Endothelial cell of umbilical vein (primary cell): Measurements from ENCODE around the gene BRWD1. TPM values are rescaled to one million over a fixed set of nuclear protein-coding genes. Genes with fewer than 3 reads are reported as not detected.

ENCODE experiments used
- BruUV-seq: library from RNA; stranded (reverse); fragments of 400-500 nt; replicated peaks from 2 replicates; lab custom pipeline; 2021; lab: Mats Ljungman, UMichigan
- CTCF ChIA-PET: fragments of 300-600, 350-600 bp; sonication (Branson Sonifier 250); formaldehyde crosslinking; loops from one replicate; lab custom pipeline; 2021; ENCODE audit warnings: antibody characterized with exemption, inconsistent platforms; lab: Charles Lee
- POLR2A ChIA-PET: fragments of 300-600, 350-600 bp; sonication (Branson Sonifier 250); formaldehyde crosslinking; loops from one replicate; lab custom pipeline; 2021; ENCODE audit warnings: antibody characterized with exemption, inconsistent platforms; lab: Charles Lee
- DNase-seq: peaks from one replicate; pipeline ENCODE4 v3.0.0-alpha.2; 2011; ENCODE audit warnings: low read depth, low spot score
- FAIRE-seq: peaks from 2 replicates; lab custom pipeline; 2011; peaks lifted over from hg19 to GRCh38; lab: Jason Lieb, UNC
- H2AFZ ChIP-seq: 2 replicates; pipeline ENCODE4 v1.6.0; 2012; ENCODE audit warnings: low read depth, low read length, control low read depth, inconsistent platforms
- H3K27ac ChIP-seq: 2 replicates; pipeline ENCODE4 v1.5.1; 2011; ENCODE audit warnings: low read depth, mild to moderate bottlenecking, control low read depth, low read length, moderate library complexity; ENCODE audit not compliant: insufficient read depth
- H3K27me3 ChIP-seq, 2 experiments: 2 replicates each; pipeline versions ENCODE4 v1.6.0 to v1.6.1; 2011; ENCODE audit warnings: low read length in 2 of 2, mixed read lengths in 1 of 2; ENCODE audit not compliant: control insufficient read depth in 2 of 2, insufficient read depth in 2 of 2
- H3K36me3 ChIP-seq, 2 experiments: 2 replicates in 1 of 2; 3 replicates in 1 of 2; pipeline ENCODE4 v1.5.1; 2011; ENCODE audit warnings: low read length in 2 of 2, mild to moderate bottlenecking in 1 of 2, moderate library complexity in 1 of 2; ENCODE audit not compliant: control insufficient read depth in 2 of 2, insufficient read depth in 2 of 2; ENCODE audit errors: extremely low read depth in 1 of 2
- H3K4me1 ChIP-seq: 3 replicates; pipeline ENCODE4 v1.5.1; 2011; ENCODE audit warnings: mild to moderate bottlenecking, low read length; ENCODE audit not compliant: control insufficient read depth, insufficient read depth; ENCODE audit errors: extremely low read depth
- H3K4me2 ChIP-seq: 2 replicates; pipeline ENCODE4 v1.6.1; 2011; ENCODE audit warnings: low read length, control low read depth, mixed read lengths; ENCODE audit not compliant: insufficient read depth
- H3K4me3 ChIP-seq, 3 experiments: fragments of 200-600 bp in 1 of 3; sonication (generic), shearing (Covaris generic) in 1 of 3; replicated peaks in 1 of 3; 2 replicates each; pipeline ENCODE4 v1.5.1; 2011 to 2016; ENCODE audit warnings: control low read depth in 3 of 3, low read length in 3 of 3, mild to moderate bottlenecking in 2 of 3, inconsistent platforms in 1 of 3, low read depth in 1 of 3, moderate library complexity in 1 of 3; ENCODE audit not compliant: insufficient read depth in 1 of 3
- H3K79me2 ChIP-seq: 2 replicates; pipeline ENCODE4 v1.6.0; 2012; ENCODE audit warnings: low read length, inconsistent platforms; ENCODE audit not compliant: control insufficient read depth, insufficient read depth
- H3K9ac ChIP-seq: replicated peaks from 2 replicates; pipeline ENCODE3; 2011; ENCODE audit warnings: low read length, control low read depth; ENCODE audit not compliant: insufficient read depth; ENCODE audit errors: extremely low read depth
- H3K9me1 ChIP-seq: replicated peaks from 3 replicates; pipeline ENCODE4 v1.6.0; 2011; ENCODE audit warnings: mild to moderate bottlenecking, low read length; ENCODE audit not compliant: control insufficient read depth, insufficient read depth; ENCODE audit errors: extremely low read depth
- H3K9me3 ChIP-seq: replicated peaks from 2 replicates; pipeline ENCODE4 v1.5.1; 2012; ENCODE audit warnings: low read length, inconsistent platforms; ENCODE audit not compliant: control insufficient read depth, insufficient read depth
- H4K20me1 ChIP-seq: replicated peaks from 2 replicates; pipeline ENCODE3; 2011; ENCODE audit warnings: mild to moderate bottlenecking, low read length; ENCODE audit not compliant: control insufficient read depth, insufficient read depth; ENCODE audit errors: extremely low read depth
- CTCF ChIP-seq, 2 donors: IDR thresholded peaks; 1 replicate in 1 of 2; 2 replicates in 1 of 2; pipeline ENCODE4 v1.5.1; 2011; ENCODE audit warnings: low read length in 2 of 2, mild to moderate bottlenecking in 2 of 2, moderate library complexity in 2 of 2, control low read depth in 1 of 2, inconsistent platforms in 1 of 2, low read depth in 1 of 2; ENCODE audit not compliant: insufficient read depth in 1 of 2; ENCODE audit errors: extremely low read depth in 1 of 2
- EZH2 ChIP-seq: IDR thresholded peaks from 2 replicates; pipeline ENCODE4 v1.6.1; 2012; ENCODE audit warnings: borderline replicate concordance, low read depth, mild to moderate bottlenecking, moderate library complexity, low read length, inconsistent platforms; ENCODE audit not compliant: severe bottlenecking
- FOS ChIP-seq: IDR thresholded peaks from 2 replicates; pipeline ENCODE4 v1.6.1; 2011; ENCODE audit warnings: mild to moderate bottlenecking, low read length, moderate library complexity, borderline replicate concordance; ENCODE audit not compliant: insufficient read depth
- GATA2 ChIP-seq: IDR thresholded peaks from 2 replicates; pipeline ENCODE4 v1.7.0; 2011; ENCODE audit warnings: low read depth, mild to moderate bottlenecking, moderate library complexity, mixed read lengths, low read length; ENCODE audit not compliant: insufficient read length, insufficient read depth
- JUN ChIP-seq: IDR thresholded peaks from 2 replicates; pipeline ENCODE4 v1.6.1; 2011; ENCODE audit warnings: borderline replicate concordance, low read depth; ENCODE audit not compliant: insufficient read length, insufficient read depth
- MAX ChIP-seq: IDR thresholded peaks from 2 replicates; pipeline ENCODE4 v1.6.1; 2011; ENCODE audit not compliant: insufficient read depth, insufficient read length
- MYC ChIP-seq: IDR thresholded peaks from one replicate; pipeline ENCODE4 v1.6.1; 2011; ENCODE audit warnings: mild to moderate bottlenecking, low read depth, low read length
- POLR2A ChIP-seq: IDR thresholded peaks from 2 replicates; pipeline ENCODE4 v1.6.1; 2012; ENCODE audit warnings: low read depth, mild to moderate bottlenecking, control low read depth, low read length
- POLR2AphosphoS5 ChIP-seq: IDR thresholded peaks from 2 replicates; pipeline ENCODE4 v1.6.1; 2012; ENCODE audit warnings: low read depth, mild to moderate bottlenecking, control low read depth, low read length, moderate library complexity; ENCODE audit not compliant: insufficient read depth
- dilution Hi-C: fragments of 300-500 bp; cut with MboI; formaldehyde crosslinking; loops from one replicate; pipeline ENCODE4 v1.15.0; 2019; ENCODE audit warnings: low sequenced_read_pairs; ENCODE audit not compliant: extremely low pct_ligation_motif_present
- intact Hi-C: fragments of 100-400 bp; cut with micrococcal nuclease; formaldehyde crosslinking; loops from one replicate; pipeline ENCODE4 v1.10.0; 2022
- polyA plus RNA-seq, 4 experiments: library from polyadenylated mRNA; depleted of rRNA in 3 of 4; stranded (reverse) in 3 of 4; unstranded in 1 of 4; fragments of >200 nt; gene quantifications; 2 replicates each; pipeline versions ENCODE4 v1.2.1 to v1.2.3, GENCODE V29; 2011 to 2012; ENCODE audit warnings: missing spikeins in 1 of 4
- total RNA-seq: library from RNA; stranded (reverse); gene quantifications from 2 replicates; pipeline ENCODE4 v1.2.3, GENCODE V29; 2021

The BRWD1 gene
- total and polyA plus RNA-seq, 2 donors (not counting 3 experiments of a cell fraction or from before 2014, with no cell fraction given): 6.1 to 33.2 TPM

- H3K27me3 ChIP-seq: no peaks in the 10 kb centered on the region
- H3K36me3 ChIP-seq: peaks cover 10 to 15% of the 10 kb centered on the region in 2 experiments
- no peak overlapping the region for H2AFZ ChIP-seq
- dilution Hi-C loops: no loop called here
- H4K20me1 ChIP-seq: no peaks in the 10 kb centered on the region
- CTCF ChIA-PET: interaction anchor here (1.0 kb wide), 1 partner anchor 9 kb away, joined by 3 read pairs; no protein-coding TSS in a partner anchor
- BruUV-seq: no TSS peak
- no peak overlapping the region for H3K27ac ChIP-seq
- H3K4me3 ChIP-seq: no peak overlapping the region
- no peaks in the 10 kb centered on the region for H3K4me1 ChIP-seq
- intact Hi-C loops: no loop called here
- no peak overlapping the region for H3K4me2 ChIP-seq
- no peaks in the 10 kb centered on the region for H3K9me3 ChIP-seq
- no peak overlapping the region for H3K9ac ChIP-seq
- TF ChIP-seq EZH2: no peak
- TF ChIP-seq POLR2A: no peak
- TF ChIP-seq JUN: no peak
- TF ChIP-seq FOS: no peak
- no peak for TF ChIP-seq MAX
- no peak for TF ChIP-seq CTCF (IDR thresholded peaks at IDR 0.05; ENCODE audit: extremely low read depth in 1 of 2, insufficient read depth in 1 of 2, low read depth in 1 of 2, low read length in 2 of 2)
- no peak for TF ChIP-seq POLR2AphosphoS5
- TF ChIP-seq GATA2: no peak
- no peak for TF ChIP-seq MYC
- DNase-seq: no peak
- FAIRE-seq: no peak
- no peaks in the 10 kb centered on the region for H3K9me1 ChIP-seq
- POLR2A ChIA-PET: interaction anchor here (0.8 kb wide), 1 partner anchor 459 kb away, joined by 3 read pairs; no protein-coding TSS in a partner anchor
- H3K79me2 ChIP-seq: no peaks in the 10 kb centered on the region
These were observed 80.6 kb downstream of the BRWD1 start for GRCh38 chr21:39232861-39233291.
